Lower leg skin (tissue), 4 donors: ENCODE results near the gene SNX5. TPM values are rescaled to one million over a fixed set of nuclear protein-coding genes. Genes with fewer than 3 reads are reported as not detected.

ENCODE experiments used
- DNase-seq, 2 donors: peaks; one replicate each; pipeline ENCODE4 v3.0.0-alpha.2; 2019; ENCODE audit warnings: low spot score in 2 of 2
- H3K4me3 ChIP-seq: fragments of 200-600 bp; sonication (generic); 2 replicates; pipeline ENCODE4 v1.5.1; 2017; ENCODE audit warnings: mild to moderate bottlenecking, low read depth; ENCODE audit not compliant: poor library complexity, severe bottlenecking
- CTCF ChIP-seq, 3 donors: fragments of 450-650 bp; IDR thresholded peaks; one replicate each; pipeline ENCODE4 v1.5.1; 2016; ENCODE audit warnings: antibody characterized with exemption in 3 of 3, mild to moderate bottlenecking in 3 of 3, moderate library complexity in 2 of 3
- POLR2A ChIP-seq, 2 donors: fragments of 450-650 bp; IDR thresholded peaks; one replicate each; pipeline ENCODE4 v1.6.1; 2016 to 2017; ENCODE audit warnings: antibody characterized with exemption in 2 of 2, mild to moderate bottlenecking in 1 of 2, moderate library complexity in 1 of 2
- WGBS, 2 donors: methylation state at CpG; one replicate each; pipeline ENCODE4 v1.1.5; 2018; 5-methylcytosine and 5-hydroxymethylcytosine counted together
- intact Hi-C: fragments of 100-400 bp; cut with DNase I; formaldehyde crosslinking; loops from one replicate; pipeline ENCODE4 v1.15.0; 2023; ENCODE audit warnings: low total_unique reads
- total RNA-seq, 4 donors: library from RNA; depleted of rRNA; stranded (reverse); fragments of >200 nt; gene quantifications; one replicate each; pipeline ENCODE4 v1.1.0, GENCODE V29; 2016

Gene SNX5
- total RNA-seq, 4 donors from 2014 or later: 44.6 to 70.7 (median 66.0) TPM

- intact Hi-C loops: no loop called here
- no peak for DNase-seq
- no peak overlapping the region for H3K4me3 ChIP-seq
- WGBS, 2 donors: 95 to 96% methylated on average over 8 of the region's 8 CpGs
- TF ChIP-seq POLR2A (IDR thresholded peaks at IDR 0.05) (no peak), CTCF (IDR thresholded peaks at IDR 0.05) (no peak)
Measured at GRCh38 chr20:17919149-17919548, 49.4 kb downstream of the SNX5 start.

- TF ChIP-seq POLR2A (IDR thresholded peaks at IDR 0.05) (no peak), CTCF (IDR thresholded peaks at IDR 0.05) (no peak)
- DNase-seq: no peak
- H3K4me3 ChIP-seq: no peak overlapping the region
- intact Hi-C loops: no loop called here
- WGBS, 2 donors: 92 to 94% methylated on average over 7 of the region's 7 CpGs
Measured at GRCh38 chr20:17917832-17918618, 50.6 kb downstream of the SNX5 start.

- H3K4me3 ChIP-seq: no peak overlapping the region
- intact Hi-C loops: no loop called here
- WGBS, 2 donors: 47 to 65% methylated on average over 3 of the region's 3 CpGs
- no peak for DNase-seq
- no peak for TF ChIP-seq POLR2A (IDR thresholded peaks at IDR 0.05)
- no peak for TF ChIP-seq CTCF (IDR thresholded peaks at IDR 0.05)
Measured at GRCh38 chr20:17916433-17916891, 52.1 kb downstream of the SNX5 start.

- DNase-seq: no peak
- intact Hi-C loops: no loop called here
- no peak overlapping the region for H3K4me3 ChIP-seq
- TF ChIP-seq POLR2A (IDR thresholded peaks at IDR 0.05): no peak
- TF ChIP-seq CTCF (IDR thresholded peaks at IDR 0.05): no peak
- 79 to 98% methylated on average over 4 of the region's 4 CpGs for WGBS, 2 donors
Measured at GRCh38 chr20:17914957-17915356, 53.6 kb downstream of the SNX5 start.

GRCh38 chr20:17912916-17913315 is 55.7 kb downstream of the SNX5 start:
- H3K4me3 ChIP-seq: no peak overlapping the region
- no peak for DNase-seq
- WGBS, 2 donors: 59 to 66% methylated on average over 2 of the region's 2 CpGs
- TF ChIP-seq CTCF (IDR thresholded peaks at IDR 0.05) (no peak), POLR2A (IDR thresholded peaks at IDR 0.05) (no peak)
- intact Hi-C loops: no loop called here

- no peak overlapping the region for H3K4me3 ChIP-seq
- no peak for DNase-seq
- TF ChIP-seq CTCF (IDR thresholded peaks at IDR 0.05): no peak
- TF ChIP-seq POLR2A (IDR thresholded peaks at IDR 0.05): no peak
- intact Hi-C loops: no loop called here
- 71 to 84% methylated on average over 4 of the region's 4 CpGs for WGBS, 2 donors
Measured at GRCh38 chr20:17911927-17912326, 56.7 kb downstream of the SNX5 start.
